HCT116 (cell line): ENCODE data around the gene LRCH4. TPM values are rescaled to one million over a fixed set of nuclear protein-coding genes. Genes with fewer than 3 reads are reported as not detected.
"Not testable (repeated sequence)": the region's sequence is repeated elsewhere in the genome, so short reads cannot be mapped to it uniquely, and the experiment has no call there.

Experiments used
- ATAC-seq: fragments of 200-7000 bp; cut with Tn5 transposase; 2 replicates; pipeline ENCODE4 v1.9.1; 2020; ENCODE audit warnings: mild to moderate bottlenecking, moderate library complexity
- BruUV-seq: library from RNA; stranded (reverse); fragments of 400-500 nt; replicated peaks from 2 replicates; lab custom pipeline; 2021; lab: Mats Ljungman, UMichigan
- CTCF ChIA-PET: fragments of 300-600 bp; sonication (Branson Sonifier 250); formaldehyde crosslinking; loops from one replicate; lab custom pipeline; 2021; ENCODE audit warnings: antibody characterized with exemption; lab: Charles Lee
- POLR2A ChIA-PET: fragments of 300-600, 350-600 bp; sonication (Branson Sonifier 250); formaldehyde crosslinking; loops from one replicate; lab custom pipeline; 2021; ENCODE audit warnings: antibody characterized with exemption; lab: Charles Lee
- RAD21 ChIA-PET, 2 experiments: fragments of 300-600 bp; sonication (Branson Sonifier 250); formaldehyde crosslinking; loops; one replicate each; lab custom pipeline; 2023; ENCODE audit warnings: low total read pairs in 2 of 2; ENCODE audit not compliant: uncharacterized antibody in 2 of 2, unreplicated experiment in 2 of 2, low non-redundant PET in 1 of 2; lab: Charles Lee
- DNase-seq: peaks from one replicate; pipeline ENCODE4 v3.0.0-alpha.2; 2010; ENCODE audit warnings: low read depth, low spot score
- H2AFZ ChIP-seq: fragments of 200-600 bp; shearing (Covaris generic), sonication (generic); 2 replicates; pipeline ENCODE4 v1.6.1; 2017; ENCODE audit warnings: low read depth, mixed run types, mixed read lengths, antibody characterized with exemption, low read length; ENCODE audit not compliant: poor library complexity, severe bottlenecking
- H3K27ac ChIP-seq: 2 replicates; pipeline ENCODE4 v1.5.1; 2012; ENCODE audit warnings: low read depth, low read length
- H3K27me3 ChIP-seq: fragments of 200-600 bp; sonication (generic); 2 replicates; pipeline ENCODE4 v1.6.1; 2016; ENCODE audit warnings: mixed run types, low read length, mixed read lengths; ENCODE audit not compliant: insufficient read depth
- H3K36me3 ChIP-seq, 2 experiments: fragments of 200-500 bp in 1 of 2; fragments of 200-600 bp in 1 of 2; sonication (Bioruptor generic) in 1 of 2; sonication (generic) in 1 of 2; 2 replicates each; pipeline versions ENCODE4 v1.5.1 to v1.6.1; 2014 to 2016; ENCODE audit warnings: low read length in 2 of 2, inconsistent platforms in 1 of 2, mixed read lengths in 1 of 2, mixed run types in 1 of 2; ENCODE audit not compliant: insufficient read depth in 2 of 2, control insufficient read depth in 1 of 2
- H3K4me1 ChIP-seq, 2 experiments: fragments of 200-600 bp in 1 of 2; sonication (generic) in 1 of 2; 2 replicates each; pipeline versions ENCODE4 v1.5.1 to v1.6.1; 2012 to 2017; ENCODE audit warnings: low read length in 2 of 2, inconsistent platforms in 1 of 2, mild to moderate bottlenecking in 1 of 2, mixed read lengths in 1 of 2, mixed run types in 1 of 2, moderate library complexity in 1 of 2; ENCODE audit not compliant: insufficient read depth in 2 of 2, control insufficient read depth in 1 of 2
- H3K4me2 ChIP-seq: fragments of 200-600 bp; sonication (generic); 2 replicates; pipeline ENCODE4 v1.6.1; 2017; ENCODE audit warnings: mixed run types, low read length, mixed read lengths
- H3K4me3 ChIP-seq, 2 experiments: fragments of 200-600 bp in 1 of 2; sonication (generic) in 1 of 2; replicated peaks in 1 of 2; 2 replicates each; pipeline ENCODE4 v1.5.1; 2011 to 2016; ENCODE audit warnings: low read length in 2 of 2, control low read depth in 1 of 2, low read depth in 1 of 2, mild to moderate bottlenecking in 1 of 2, mixed read lengths in 1 of 2, mixed run types in 1 of 2
- H3K79me2 ChIP-seq: fragments of 200-600 bp; sonication (generic); 2 replicates; pipeline ENCODE4 v1.6.1; 2017; ENCODE audit warnings: mild to moderate bottlenecking, mixed run types, low read length, moderate library complexity, mixed read lengths; ENCODE audit not compliant: insufficient read depth
- H3K9ac ChIP-seq: fragments of 200-600 bp; sonication (generic); 2 replicates; pipeline ENCODE4 v1.6.1; 2016; ENCODE audit warnings: low read length, mixed read lengths
- H3K9me2 ChIP-seq: fragments of 200-600 bp; sonication (generic), shearing (Covaris generic); 2 replicates; pipeline ENCODE4 v1.6.1; 2017; ENCODE audit warnings: mixed run types, mild to moderate bottlenecking, moderate library complexity; ENCODE audit not compliant: insufficient read depth
- H3K9me3 ChIP-seq, 2 experiments: fragments of 200-500 bp in 1 of 2; fragments of 200-600 bp in 1 of 2; sonication (Bioruptor generic) in 1 of 2; sonication (generic) in 1 of 2; 2 replicates each; pipeline ENCODE4 v1.6.1; 2014 to 2017; ENCODE audit warnings: low read length in 2 of 2, mixed read lengths in 2 of 2, inconsistent platforms in 1 of 2, low read depth in 1 of 2, mild to moderate bottlenecking in 1 of 2, mixed run types in 1 of 2, moderate library complexity in 1 of 2; ENCODE audit not compliant: control insufficient read depth in 1 of 2, insufficient read depth in 1 of 2
- H4K20me1 ChIP-seq: fragments of 200-600 bp; sonication (generic), shearing (Covaris generic); 2 replicates; pipeline ENCODE4 v1.6.1; 2017; ENCODE audit warnings: mixed run types, mild to moderate bottlenecking, moderate library complexity; ENCODE audit not compliant: insufficient read depth
- ELF1 ChIP-seq: IDR thresholded peaks from 2 replicates; pipeline ENCODE4 v1.6.1; 2012; ENCODE audit warnings: low read depth, borderline replicate concordance
- YY1 ChIP-seq: IDR thresholded peaks from 2 replicates; pipeline ENCODE4 v1.6.1; 2011; ENCODE audit warnings: low read length, low read depth, moderate library complexity, mild to moderate bottlenecking; ENCODE audit not compliant: insufficient replicate concordance; ENCODE audit errors: extremely low read depth
- ZNF274 ChIP-seq: fragments of 200-500 bp; sonication (Bioruptor generic); IDR thresholded peaks from 2 replicates; pipeline ENCODE4 v1.6.1; 2014; ENCODE audit warnings: mild to moderate bottlenecking, low read depth, low read length, inconsistent platforms
- intact Hi-C: fragments of 100-400 bp; cut with micrococcal nuclease; formaldehyde crosslinking; loops from 2 replicates; pipeline ENCODE4 v1.10.0; 2022
- total RNA-seq: library from RNA; stranded (reverse); gene quantifications from one replicate; pipeline ENCODE4 v1.2.1, GENCODE V29; 2021; ENCODE audit not compliant: unreplicated experiment
- TF ChIP-seq, protein P1 (sequence below), 3 experiments: fragments of 200-600 bp in 1 of 3; sonication (generic) in 1 of 3; IDR thresholded peaks in 2 of 3; conservative IDR thresholded peaks in 1 of 3; 2 replicates each; pipeline ENCODE4 v1.5.1; 2012 to 2017; ENCODE audit warnings: low read depth in 2 of 3, low read length in 2 of 3, antibody characterized with exemption in 1 of 3, borderline replicate concordance in 1 of 3, control low read depth in 1 of 3, mild to moderate bottlenecking in 1 of 3, mixed read lengths in 1 of 3, mixed run types in 1 of 3, moderate library complexity in 1 of 3; ENCODE audit not compliant: insufficient read depth in 1 of 3

LRCH4 gene
- total RNA-seq, 1 experiment from 2014 or later, result 47.9 TPM

DNA sequence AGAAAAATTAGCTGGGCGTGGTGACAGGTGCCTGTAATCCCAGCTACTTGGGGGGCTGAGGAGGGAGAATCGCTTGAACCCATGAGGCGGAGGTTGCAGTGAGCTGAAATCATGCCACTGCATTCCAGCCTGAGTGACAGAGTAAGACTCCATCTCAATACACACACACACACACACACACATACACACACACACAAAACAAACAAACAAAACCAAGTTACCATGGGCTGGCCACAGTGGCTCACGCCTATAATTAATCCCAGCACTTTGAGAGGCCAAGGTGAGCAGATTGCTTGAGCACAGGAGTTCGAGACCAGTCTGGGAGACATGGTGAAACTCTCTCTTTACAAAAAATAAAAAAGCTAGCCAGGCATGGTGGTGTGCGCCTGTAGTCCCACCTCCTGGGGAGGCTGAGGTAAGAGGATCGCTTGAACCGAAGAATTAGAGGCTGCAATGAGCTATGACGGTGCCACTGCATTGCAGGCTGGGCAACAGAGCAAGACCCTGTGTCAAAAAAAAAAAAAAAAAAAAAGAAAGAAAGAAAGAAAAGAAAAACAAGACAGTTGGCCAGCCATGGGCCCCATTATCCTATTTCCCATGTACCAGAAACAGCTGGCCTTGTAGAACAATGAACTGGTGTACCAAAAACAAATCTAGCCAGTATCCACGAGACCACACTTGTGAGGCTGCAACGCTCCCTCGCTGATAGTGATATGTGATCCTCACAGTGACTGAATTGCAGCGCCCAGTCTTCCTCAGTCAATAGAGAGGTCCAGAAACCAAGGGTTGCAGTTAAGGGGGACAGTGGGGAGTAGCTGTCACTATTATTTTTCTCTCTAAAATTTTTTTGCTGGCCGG lies 53.5 kb downstream of the LRCH4 start:
- Histone ChIP-seq H3K36me3 (no peaks in the 10 kb centered on the region), H3K9ac (no peak overlapping the region), H3K79me2 (no peaks in the 10 kb centered on the region), H3K9me2 (no peaks in the 10 kb centered on the region), H3K4me2 (no peak overlapping the region), H3K27ac (no peak overlapping the region), H4K20me1 (no peaks in the 10 kb centered on the region), H3K4me3 (no peak overlapping the region), H3K9me3 (no peaks in the 10 kb centered on the region), H3K27me3 (no peaks in the 10 kb centered on the region), H3K4me1 (no peaks in the 10 kb centered on the region), H2AFZ (no peak overlapping the region)
- intact Hi-C loops, result no loop called here
- ChIA-PET POLR2A (no interaction called here), RAD21 (no interaction called here), CTCF (no interaction called here)
- no peak for DNase-seq
- no TSS peak for BruUV-seq
- ATAC-seq, result no peak
- TF ChIP-seq ZNF274 (no peak), ELF1 (no peak), YY1 (no peak)
- TF ChIP-seq, protein P1, sequence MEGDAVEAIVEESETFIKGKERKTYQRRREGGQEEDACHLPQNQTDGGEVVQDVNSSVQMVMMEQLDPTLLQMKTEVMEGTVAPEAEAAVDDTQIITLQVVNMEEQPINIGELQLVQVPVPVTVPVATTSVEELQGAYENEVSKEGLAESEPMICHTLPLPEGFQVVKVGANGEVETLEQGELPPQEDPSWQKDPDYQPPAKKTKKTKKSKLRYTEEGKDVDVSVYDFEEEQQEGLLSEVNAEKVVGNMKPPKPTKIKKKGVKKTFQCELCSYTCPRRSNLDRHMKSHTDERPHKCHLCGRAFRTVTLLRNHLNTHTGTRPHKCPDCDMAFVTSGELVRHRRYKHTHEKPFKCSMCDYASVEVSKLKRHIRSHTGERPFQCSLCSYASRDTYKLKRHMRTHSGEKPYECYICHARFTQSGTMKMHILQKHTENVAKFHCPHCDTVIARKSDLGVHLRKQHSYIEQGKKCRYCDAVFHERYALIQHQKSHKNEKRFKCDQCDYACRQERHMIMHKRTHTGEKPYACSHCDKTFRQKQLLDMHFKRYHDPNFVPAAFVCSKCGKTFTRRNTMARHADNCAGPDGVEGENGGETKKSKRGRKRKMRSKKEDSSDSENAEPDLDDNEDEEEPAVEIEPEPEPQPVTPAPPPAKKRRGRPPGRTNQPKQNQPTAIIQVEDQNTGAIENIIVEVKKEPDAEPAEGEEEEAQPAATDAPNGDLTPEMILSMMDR (IDR thresholded peaks at IDR 0.05 in 2 of 3, conservative IDR thresholded peaks at IDR 0.05 in 1 of 3; ENCODE audit: borderline replicate concordance in 1 of 3, insufficient read depth in 1 of 3, low read depth in 2 of 3, low read length in 2 of 3), result no peak

DNA sequence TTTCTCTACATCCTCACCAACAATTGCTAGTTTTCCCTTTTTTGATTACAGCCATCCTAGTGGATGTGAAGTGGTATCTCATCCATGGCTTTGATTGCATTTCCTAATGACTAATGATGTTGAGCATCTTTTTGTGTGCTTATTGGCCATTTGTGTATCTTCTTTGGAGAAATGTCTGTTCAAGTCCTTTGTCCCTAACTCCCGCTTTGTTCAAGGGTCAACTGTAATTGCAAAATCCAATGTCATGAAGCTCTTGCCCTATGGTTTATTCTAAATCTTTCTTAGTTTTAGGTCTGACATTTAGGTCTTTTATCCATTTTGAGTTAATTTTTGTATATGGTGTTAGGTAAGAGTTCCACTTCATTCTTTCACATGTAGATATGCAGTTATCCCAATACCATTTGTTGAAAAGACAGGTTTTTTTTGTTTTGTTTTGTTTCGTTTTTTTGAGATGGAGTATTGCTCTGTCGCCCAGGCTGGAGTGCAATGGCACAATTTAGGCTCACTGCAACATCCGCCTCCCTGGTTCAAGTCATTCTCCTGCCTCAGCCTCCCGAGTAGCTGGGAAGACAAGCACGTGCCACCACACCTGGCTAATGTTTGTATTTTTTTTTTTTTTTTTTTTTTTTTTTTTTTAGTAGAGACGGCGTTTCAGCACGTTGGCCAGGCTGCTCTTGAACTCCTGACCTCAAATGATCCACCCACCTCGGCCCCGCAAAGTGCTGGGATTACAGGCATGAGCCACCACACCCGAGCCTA lies 57.6 kb downstream of the LRCH4 start:
- H4K20me1 ChIP-seq, H3K27ac ChIP-seq, RAD21 ChIA-PET, H3K9ac ChIP-seq, H3K4me1 ChIP-seq, H3K4me3 ChIP-seq, CTCF ChIA-PET, H3K36me3 ChIP-seq, H3K27me3 ChIP-seq, H3K9me2 ChIP-seq, H2AFZ ChIP-seq, ATAC-seq, BruUV-seq, H3K9me3 ChIP-seq, H3K79me2 ChIP-seq, POLR2A ChIA-PET, H3K4me2 ChIP-seq, intact Hi-C loops, DNase-seq: not testable (repeated sequence)

Other genes with a start within 250 kb of the LRCH4 start
- gene PILRB, start 228.0 kb downstream of the LRCH4 start, total RNA-seq, result 60.2 TPM
- 1.8 TPM for gene PILRA, start 212.6 kb downstream of the LRCH4 start, total RNA-seq
- gene ZCWPW1, start 157.4 kb downstream of the LRCH4 start, total RNA-seq, result 1.5 TPM
- 44.4 TPM for gene MEPCE, start 156.3 kb downstream of the LRCH4 start, total RNA-seq
- gene PPP1R35, start 149.6 kb downstream of the LRCH4 start, total RNA-seq, result 68.7 TPM
- gene SPACDR, start 121.9 kb downstream of the LRCH4 start, total RNA-seq, result 1.7 TPM
- 36.9 TPM for gene TSC22D4, start 106.9 kb downstream of the LRCH4 start, total RNA-seq
- 6.7 TPM for gene NYAP1, start 102.2 kb downstream of the LRCH4 start, total RNA-seq
- gene AGFG2, start 46.9 kb downstream of the LRCH4 start, total RNA-seq, result 14.0 TPM
- 4.4 TPM for gene SAP25, start 12.2 kb downstream of the LRCH4 start, total RNA-seq
- 2.1 TPM for gene FBXO24, start 199 bp upstream of the LRCH4 start, total RNA-seq
- gene PCOLCE, start 16.2 kb upstream of the LRCH4 start, total RNA-seq, result 12.4 TPM
- 32.8 TPM for gene MOSPD3, start 26.4 kb upstream of the LRCH4 start, total RNA-seq
- gene TFR2, start 55.4 kb upstream of the LRCH4 start, total RNA-seq, result 11.8 TPM
- gene ACTL6B, start 70.3 kb upstream of the LRCH4 start, total RNA-seq, result not detected
- 246 TPM for gene GNB2, start 87.6 kb upstream of the LRCH4 start, total RNA-seq
- gene GIGYF1, start 108.1 kb upstream of the LRCH4 start, total RNA-seq, result 59.7 TPM
- gene POP7, start 120.0 kb upstream of the LRCH4 start, total RNA-seq, result 67.5 TPM
- 0.30 TPM for gene EPO, start 134.3 kb upstream of the LRCH4 start, total RNA-seq
- not detected for gene ZAN, start 147.5 kb upstream of the LRCH4 start, total RNA-seq
- gene EPHB4, start 241.4 kb upstream of the LRCH4 start, total RNA-seq, result 61.1 TPM